DMS 273 (cell line): ENCODE results near the gene TSHZ3.

ENCODE experiments used
- DNase-seq: peaks from one replicate; lab custom pipeline; 2025; ENCODE audit not compliant: unreplicated experiment; lab: John Stamatoyannopoulos, UW

The TSHZ3 gene

DNA sequence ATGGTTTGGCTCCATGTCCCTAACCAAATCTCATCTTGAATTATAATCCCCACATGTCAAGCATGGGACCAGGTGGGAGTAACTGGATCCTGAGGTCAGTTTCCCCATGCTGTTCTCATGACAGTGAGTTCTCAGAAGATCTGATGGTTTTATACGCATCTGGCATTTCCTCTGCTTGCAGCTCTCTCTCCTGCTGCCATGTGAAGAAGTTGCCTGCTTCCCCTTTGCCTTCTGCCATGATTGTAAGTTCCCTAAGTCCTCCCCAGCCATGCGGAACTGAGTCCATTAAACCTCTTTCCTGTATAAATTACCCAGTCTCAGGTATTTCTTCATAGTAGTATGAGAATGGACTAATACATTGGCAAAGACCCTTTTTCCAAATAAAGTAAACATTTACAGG lies 96.8 kb downstream of the TSHZ3 start:
- no peak for DNase-seq

DNA sequence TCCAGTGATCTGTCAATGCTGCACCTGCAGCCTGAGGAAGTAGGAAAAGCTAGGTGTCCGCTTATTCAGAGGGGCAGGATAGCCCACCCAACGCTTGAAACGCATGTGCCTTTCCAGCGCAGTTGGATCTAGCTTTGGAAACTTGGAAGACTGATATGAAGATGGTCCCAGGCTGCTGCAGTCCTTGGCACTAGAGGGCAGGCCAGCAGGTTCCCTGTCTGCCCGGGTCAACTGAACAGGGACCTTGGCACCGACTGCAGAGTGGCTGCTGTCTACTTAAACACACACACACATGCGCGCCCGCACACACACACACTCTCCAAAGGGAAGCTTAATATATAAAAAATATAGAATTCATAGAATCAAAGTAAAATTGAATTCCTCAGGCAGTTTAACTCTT lies 100.0 kb downstream of the TSHZ3 start:
- DNase-seq: no peak

DNA sequence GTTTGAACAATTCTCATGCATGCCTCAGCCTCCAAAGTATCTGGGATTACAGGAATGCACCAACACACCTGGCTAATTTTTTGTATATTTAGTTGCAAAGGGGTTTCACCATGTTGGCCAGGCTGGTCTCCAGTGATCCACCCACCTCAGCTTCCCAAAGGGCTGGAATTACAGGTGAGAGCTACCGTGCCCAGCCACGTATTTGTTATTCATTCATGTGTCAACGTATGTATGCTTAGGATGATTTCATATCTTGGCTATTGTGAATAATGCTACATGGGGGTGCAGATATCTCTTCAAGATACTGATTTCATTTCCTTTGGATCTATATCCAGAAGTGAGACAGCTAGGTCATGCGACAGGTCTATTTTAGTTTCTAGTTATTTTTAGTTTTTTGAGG lies 113.4 kb downstream of the TSHZ3 start:
- no peak for DNase-seq

DNA sequence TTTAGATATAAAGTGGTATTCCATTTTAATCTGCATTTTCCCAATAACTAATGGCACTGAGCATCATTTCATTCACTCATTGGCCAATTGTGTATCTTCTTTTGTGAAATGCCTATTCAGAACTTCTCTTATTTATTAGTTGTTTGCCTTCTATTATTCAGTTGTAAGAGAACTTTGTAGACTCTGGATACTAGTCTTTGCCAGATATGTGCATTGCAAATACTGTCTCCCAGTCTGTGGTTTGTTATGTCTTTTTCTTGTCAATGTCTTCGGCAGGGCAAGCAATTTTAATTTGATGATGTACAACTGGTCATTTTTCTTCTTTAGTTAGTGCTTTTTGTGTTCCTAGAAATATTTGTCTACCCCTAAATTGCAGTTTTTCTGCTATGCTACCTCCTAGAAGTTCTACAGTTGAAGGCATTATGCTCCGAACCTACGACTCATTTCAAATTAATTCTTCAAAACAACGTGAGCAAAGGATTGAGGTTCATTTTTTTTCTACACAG lies 115.9 kb downstream of the TSHZ3 start:
- DNase-seq: no peak

DNA sequence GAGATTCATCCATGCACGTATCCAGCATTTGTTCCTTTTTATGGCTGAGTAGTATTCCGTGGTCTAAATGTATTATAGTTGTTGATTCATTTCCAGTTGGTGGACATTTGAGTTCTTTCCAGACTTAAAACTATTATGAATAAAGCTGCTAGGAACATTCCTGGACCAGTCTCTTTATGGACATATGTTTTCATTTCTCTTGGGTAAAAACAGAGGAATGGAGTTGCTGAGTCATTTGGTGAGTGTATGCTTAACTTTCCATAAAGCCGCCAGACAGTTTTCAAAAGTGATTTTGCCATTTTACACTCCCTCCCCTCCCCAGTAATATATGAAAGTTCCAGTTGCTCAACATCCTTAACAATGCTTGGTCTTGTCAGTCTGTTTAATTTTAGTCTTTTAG lies 116.4 kb downstream of the TSHZ3 start:
- DNase-seq: no peak

DNA sequence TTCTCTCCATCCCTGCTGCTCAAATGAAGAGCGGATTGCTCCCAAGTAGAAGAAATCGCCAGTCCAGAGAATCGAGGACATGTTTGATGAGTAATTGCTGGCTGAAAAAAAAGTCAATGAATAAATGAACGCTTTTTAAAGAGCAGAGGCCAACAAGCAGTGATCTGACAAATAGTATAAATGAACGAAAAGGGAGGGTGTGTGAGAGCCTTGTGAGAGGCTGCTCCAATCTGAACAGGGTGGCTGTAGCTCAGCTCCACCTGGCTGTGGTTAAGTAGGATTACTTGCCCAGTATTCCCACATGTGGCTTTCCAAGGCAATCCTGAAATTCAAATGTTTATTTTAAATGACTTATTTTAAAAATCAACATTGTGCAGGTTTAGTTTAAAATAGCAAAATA lies 117.1 kb downstream of the TSHZ3 start:
- DNase-seq: no peak

DNA sequence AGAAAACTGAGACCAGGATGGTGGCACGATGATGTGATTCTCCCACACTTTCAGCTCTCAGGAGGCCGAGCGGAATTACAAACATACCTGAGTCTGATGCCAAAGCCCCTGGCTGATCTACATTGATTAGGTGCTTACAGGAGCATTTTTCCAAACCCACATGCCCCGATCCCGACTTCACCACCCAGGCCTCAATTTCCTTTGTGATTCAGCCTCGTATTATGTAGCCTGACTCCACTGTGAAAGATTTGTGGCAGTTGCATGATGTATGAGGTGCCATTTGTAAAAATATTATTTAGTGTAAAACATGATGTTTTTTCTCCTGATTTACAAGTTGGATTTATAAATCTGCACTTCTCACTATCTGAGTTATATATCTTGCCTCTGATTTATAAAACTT lies 118.0 kb downstream of the TSHZ3 start:
- DNase-seq: no peak

DNA sequence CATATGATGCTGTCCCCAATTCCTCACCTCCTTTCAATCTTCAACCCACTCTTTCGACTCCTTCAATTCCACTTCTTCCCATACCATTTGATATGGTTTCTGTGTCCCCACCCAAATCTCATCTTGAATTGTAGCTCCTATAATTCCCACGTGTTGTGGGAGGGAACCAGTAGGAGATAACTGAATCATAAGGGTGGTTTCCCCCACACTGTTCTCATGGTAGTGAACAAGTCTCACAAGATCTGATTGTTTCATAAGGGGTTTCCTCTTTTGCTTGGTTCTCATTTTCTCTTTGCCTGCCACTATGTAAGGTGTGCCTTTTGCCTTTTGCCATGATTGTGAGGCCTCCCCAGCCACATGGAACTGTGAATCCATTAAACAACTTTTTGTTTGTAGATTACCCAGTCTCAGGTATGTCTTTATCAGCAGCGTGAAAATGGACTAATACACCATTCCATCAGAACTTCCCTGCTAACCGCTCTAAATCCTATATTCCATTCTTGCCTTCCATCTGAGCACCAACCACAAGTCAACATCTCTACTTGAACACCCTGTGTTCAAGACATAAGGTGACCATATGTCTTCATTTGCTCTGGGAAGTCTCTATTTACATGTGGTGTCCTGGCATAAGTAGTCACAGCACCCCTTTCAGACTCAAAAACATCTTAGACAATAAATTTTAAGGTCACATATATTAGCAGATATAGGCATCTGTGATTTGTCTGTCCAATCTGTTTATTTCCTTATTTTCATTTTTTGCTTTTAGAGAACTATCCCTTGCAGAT lies 122.9 kb downstream of the TSHZ3 start:
- DNase-seq: no peak
